Measurements from ENCODE around the gene WDFY4. TPM values are rescaled to one million over a fixed set of nuclear protein-coding genes. Genes with fewer than 3 reads are reported as not detected.

The WDFY4 gene
- total and polyA plus RNA-seq, 9 of the 15 experiments (the other 6 are each of a cell fraction or from before 2014, with no cell fraction given), result 0.01 to 0.02 (median 0.01) TPM; not detected in 6

DNA sequence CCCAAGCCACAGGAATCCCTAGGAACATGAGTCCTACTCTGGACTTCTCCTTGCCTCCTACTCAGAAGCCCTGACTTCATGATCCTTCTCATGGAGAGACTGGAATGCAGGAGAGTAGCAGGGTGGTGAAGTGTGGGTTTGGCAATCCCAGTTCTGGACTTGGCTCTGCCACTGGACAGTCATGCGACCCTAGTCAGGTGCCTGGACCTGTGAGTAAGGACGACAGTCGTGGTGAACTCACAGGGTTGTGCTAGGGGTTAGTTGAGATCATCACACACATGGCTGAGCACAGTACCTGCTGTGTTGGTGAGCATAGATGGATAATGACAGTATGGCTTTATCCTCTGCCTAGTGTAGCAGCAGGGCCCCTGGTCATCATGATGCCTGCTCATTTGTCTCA, 137.0 kb downstream of the WDFY4 start (continued):
- no peak for TF ChIP-seq CBX1 (IDR thresholded peaks at IDR 0.05; ENCODE audit: low read depth)

DNA sequence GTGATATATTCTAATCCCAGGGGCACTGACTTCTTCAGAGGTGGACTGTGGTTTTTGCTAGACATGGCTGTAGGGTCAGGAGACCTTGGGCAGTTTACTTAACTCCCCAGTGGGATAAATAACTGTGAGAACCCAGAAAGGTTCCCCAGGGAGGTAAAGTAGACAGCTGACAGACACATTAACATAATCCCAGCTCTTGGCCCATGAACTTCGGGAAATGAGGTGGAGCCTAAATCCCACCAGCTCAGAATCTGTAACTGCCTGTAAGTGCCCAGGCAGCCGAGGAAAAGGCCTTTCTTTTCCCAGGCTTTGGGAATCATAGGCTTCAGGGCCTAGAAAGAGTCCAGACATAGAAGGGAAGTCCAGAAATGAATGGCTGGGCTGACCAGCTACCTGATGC, 149.0 kb downstream of the WDFY4 start:
- Histone ChIP-seq H3K27me3 (ENCODE audit: control insufficient read depth in 2 of 2, insufficient read depth in 2 of 2, low read length in 2 of 2) (no peaks in the 10 kb centered on the region), H3K4me2 (ENCODE audit: insufficient read depth, low read length) (no peak overlapping the region), H2AFZ (ENCODE audit: low read depth, low read length) (no peak overlapping the region), H3K4me3 (no peak overlapping the region), H3K9me1 (ENCODE audit: control insufficient read depth, insufficient read depth, low read length) (no peaks in the 10 kb centered on the region), H3K9me3 (replicated peaks; ENCODE audit: control insufficient read depth, insufficient read depth, low read depth, low read length) (no peaks in the 10 kb centered on the region), H3K27ac (ENCODE audit: extremely low read depth, low read depth, low read length) (no peak overlapping the region), H3K79me2 (ENCODE audit: control insufficient read depth, insufficient read depth, low read length) (no peaks in the 10 kb centered on the region), H3K9ac (ENCODE audit: insufficient read depth in 1 of 2, low read depth in 2 of 2, low read length in 2 of 2) (no peak overlapping the region), H3K4me1 (replicated peaks in 1 of 2; ENCODE audit: control insufficient read depth in 2 of 2, insufficient read depth in 2 of 2, low read length in 2 of 2) (no peaks in the 10 kb centered on the region), H4K20me1 (replicated peaks; ENCODE audit: control insufficient read depth, insufficient read depth, low read length) (no peaks in the 10 kb centered on the region), H3K36me3 (ENCODE audit: control insufficient read depth, insufficient read depth, low read length) (no peaks in the 10 kb centered on the region)
- ChIA-PET CTCF (ENCODE audit: low intra/inter-chr PET ratio) (no interaction called here), POLR2A (no interaction called here)
- ATAC-seq, result no peak
- 0% methylated on average over 2 of the region's 2 CpGs for WGBS (ENCODE audit: insufficient coverage, low coverage, missing lambda C conversion rate)
- DNase-seq (ENCODE audit: extremely low read depth in 1 of 4, low spot score in 3 of 4), result no peak
- no TSS peak for BruUV-seq (replicated peaks)
- no peak for TF ChIP-seq BRD4 (IDR thresholded peaks at IDR 0.05)
- no peak for TF ChIP-seq DNMT1 (IDR thresholded peaks at IDR 0.05)
- no peak for TF ChIP-seq MAFG (tag; conservative IDR thresholded peaks at IDR 0.05)
- in situ Hi-C loops (cut with MboI) (no loop called here), intact Hi-C loops (cut with micrococcal nuclease) (no loop called here)
- FAIRE-seq, result no peak

DNA sequence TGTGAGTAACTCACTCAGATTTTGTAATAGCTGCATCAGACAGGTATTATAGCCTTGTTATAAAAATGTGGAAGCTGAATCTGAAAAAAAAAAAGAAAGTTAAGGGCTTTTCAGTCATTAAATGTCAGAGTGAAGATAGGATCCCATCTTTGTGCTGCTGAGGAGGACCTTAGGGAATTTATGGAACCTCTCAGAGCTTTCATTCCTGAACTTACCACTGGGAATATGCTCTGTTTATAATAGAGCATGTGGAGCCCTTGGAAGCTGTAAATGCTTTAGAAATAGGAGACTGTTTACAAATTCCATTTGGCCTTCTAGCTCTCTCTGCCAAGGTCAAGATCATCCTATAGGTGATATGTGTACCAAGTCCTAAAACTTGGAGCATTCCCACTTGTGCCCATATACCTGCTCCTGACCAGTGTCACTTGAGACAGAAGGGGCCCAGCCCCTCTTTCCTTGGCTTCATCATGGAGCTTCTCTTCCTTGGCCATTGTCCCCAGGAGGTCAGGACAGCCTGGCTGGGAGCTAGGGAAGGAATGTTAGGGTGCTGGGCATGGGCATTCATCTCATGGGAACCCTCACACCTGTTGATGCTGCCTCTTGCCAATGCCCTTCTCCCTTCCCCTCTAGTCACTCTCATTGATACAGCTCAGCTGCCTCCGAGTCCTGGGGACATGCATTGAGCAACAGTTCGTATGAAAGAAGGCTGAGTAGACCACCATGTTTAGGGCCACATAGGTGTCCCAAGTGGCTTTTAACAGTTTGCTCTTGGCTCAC, 149.7 kb downstream of the WDFY4 start:
- in situ Hi-C loops (cut with MboI) (no loop called here), intact Hi-C loops (cut with micrococcal nuclease) (no loop called here)
- no peak for TF ChIP-seq MTF1 (CRISPR knock-in tag; IDR thresholded peaks at IDR 0.05; ENCODE audit: borderline replicate concordance)
- no peak for TF ChIP-seq HDAC8 (tag; IDR thresholded peaks at IDR 0.05)
- TF ChIP-seq BCOR (IDR thresholded peaks at IDR 0.05), result no peak
- no peak for TF ChIP-seq CBFA2T3 (IDR thresholded peaks at IDR 0.05)
- no peak for TF ChIP-seq CC2D1A (IDR thresholded peaks at IDR 0.05)
- TF ChIP-seq ZNF212 (CRISPR knock-in tag; IDR thresholded peaks at IDR 0.05), result no peak
- no peak for TF ChIP-seq ARID2 (IDR thresholded peaks at IDR 0.05)
- no peak for TF ChIP-seq NR2C2 (CRISPR knock-in tag; IDR thresholded peaks at IDR 0.05)
- TF ChIP-seq NR2C2 (tag; IDR thresholded peaks at IDR 0.05), result no peak
- ChIA-PET CTCF (ENCODE audit: low intra/inter-chr PET ratio) (no interaction called here), POLR2A (interaction anchor here (0.6 kb wide), 1 partner anchor 170 kb away, joined by 3 read pairs; no protein-coding TSS in a partner anchor)
- Histone ChIP-seq H3K36me3 (ENCODE audit: control insufficient read depth, insufficient read depth, low read length) (no peaks in the 10 kb centered on the region), H3K9ac (ENCODE audit: insufficient read depth in 1 of 2, low read depth in 2 of 2, low read length in 2 of 2) (no peak overlapping the region), H3K4me1 (replicated peaks in 1 of 2; ENCODE audit: control insufficient read depth in 2 of 2, insufficient read depth in 2 of 2, low read length in 2 of 2) (no peaks in the 10 kb centered on the region), H3K27ac (ENCODE audit: extremely low read depth, low read depth, low read length) (no peak overlapping the region), H3K27me3 (ENCODE audit: control insufficient read depth in 2 of 2, insufficient read depth in 2 of 2, low read length in 2 of 2) (no peaks in the 10 kb centered on the region), H3K9me1 (ENCODE audit: control insufficient read depth, insufficient read depth, low read length) (no peaks in the 10 kb centered on the region), H3K4me3 (no peak overlapping the region), H3K79me2 (ENCODE audit: control insufficient read depth, insufficient read depth, low read length) (no peaks in the 10 kb centered on the region), H4K20me1 (replicated peaks; ENCODE audit: control insufficient read depth, insufficient read depth, low read length) (no peaks in the 10 kb centered on the region), H2AFZ (ENCODE audit: low read depth, low read length) (no peak overlapping the region), H3K9me3 (replicated peaks; ENCODE audit: control insufficient read depth, insufficient read depth, low read depth, low read length) (no peaks in the 10 kb centered on the region), H3K4me2 (ENCODE audit: insufficient read depth, low read length) (no peak overlapping the region)
- no TSS peak for BruUV-seq (replicated peaks)
- ATAC-seq (no peak), FAIRE-seq (no peak), DNase-seq (ENCODE audit: extremely low read depth in 1 of 4, low spot score in 3 of 4) (no peak)
- WGBS (ENCODE audit: insufficient coverage, low coverage, missing lambda C conversion rate), result 2% methylated on average over 2 of the region's 2 CpGs
